ENCODE results near the gene COL4A6. TPM values are rescaled to one million over a fixed set of nuclear protein-coding genes. Genes with fewer than 3 reads are reported as not detected.
"Not testable (repeated sequence)": the region's sequence is repeated elsewhere in the genome, so short reads cannot be mapped to it uniquely, and the experiment has no call there.

The COL4A6 gene
- polyA plus RNA-seq, 6 donors from 2014 or later: not detected

DNA sequence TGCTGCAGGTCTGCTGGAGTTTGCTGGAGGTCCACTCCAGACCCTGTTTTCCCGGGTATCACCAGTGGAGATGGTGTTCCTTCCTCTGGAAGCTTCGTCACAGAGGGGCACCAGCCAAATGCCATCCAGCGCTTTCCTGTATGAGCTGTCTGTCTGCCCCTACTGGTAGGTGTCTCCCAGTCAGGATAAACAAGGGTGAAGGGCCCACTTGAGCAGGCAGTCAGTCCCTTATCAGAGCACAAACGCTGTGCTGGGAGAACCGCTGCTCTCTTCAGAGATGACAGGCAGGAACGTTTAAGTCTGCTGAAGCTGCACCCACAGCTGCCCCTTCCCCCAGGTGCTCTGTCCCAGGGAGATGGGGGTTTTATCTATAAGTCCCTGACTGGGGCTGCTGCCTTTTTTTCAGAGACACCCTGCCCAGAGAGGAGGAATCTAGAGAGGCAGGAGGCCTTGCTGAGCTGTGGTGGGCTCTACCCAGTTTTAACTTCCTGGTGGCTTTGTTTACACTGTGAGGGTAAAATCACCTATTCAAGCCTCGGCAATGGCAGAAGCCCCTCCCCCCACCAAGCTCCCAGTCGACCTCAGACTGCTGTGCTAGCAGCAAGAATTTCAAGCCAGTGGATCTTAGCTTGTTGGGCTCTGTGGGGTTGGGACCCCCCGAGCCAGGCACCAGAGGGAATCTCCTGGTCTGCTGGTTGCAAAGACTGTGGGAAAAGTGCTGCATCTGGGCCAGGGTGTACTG lies 47.1 kb downstream of the COL4A6 start:
- not testable (repeated sequence) for DNase-seq; H3K36me3 Mint-ChIP-seq; H3K4me3 Mint-ChIP-seq; H3K4me1 Mint-ChIP-seq; H3K27ac Mint-ChIP-seq; H3K27me3 Mint-ChIP-seq; ATAC-seq (ENCODE audit: low read depth in 2 of 2)
- H3K9me3 Mint-ChIP-seq: peaks cover 2 to 21% (median 10%) of the 10 kb centered on the region in 7 donors

DNA sequence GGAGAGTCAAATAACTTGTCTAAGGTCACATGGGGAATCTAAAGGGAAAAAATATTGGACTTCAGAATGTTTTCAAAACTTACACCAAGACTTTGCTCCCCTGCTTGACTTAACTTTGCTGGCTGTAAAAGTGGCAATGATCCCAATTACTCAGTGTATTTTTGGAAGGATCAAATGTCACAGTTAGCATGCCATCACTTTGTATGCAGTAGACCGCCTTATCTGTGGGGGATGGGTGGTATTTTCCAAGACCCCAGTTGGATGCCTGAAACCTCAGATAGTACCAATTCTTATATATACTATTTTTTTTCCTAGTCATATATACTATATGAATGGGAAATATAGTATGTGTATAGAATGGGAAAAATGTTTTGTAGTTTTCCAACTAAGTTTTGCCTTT lies 53.4 kb downstream of the COL4A6 start:
- Mint-ChIP-seq H3K36me3 (no peaks in the 10 kb centered on the region), H3K4me1 (no peaks in the 10 kb centered on the region), H3K4me3 (no peak overlapping the region), H3K9me3 (peaks cover 0 to 28% (median 10%) of the 10 kb centered on the region in 7 donors), H3K27ac (no peak overlapping the region), H3K27me3 (no peaks in the 10 kb centered on the region)
- DNase-seq (no peak), ATAC-seq (ENCODE audit: low read depth in 2 of 2) (no peak)

DNA sequence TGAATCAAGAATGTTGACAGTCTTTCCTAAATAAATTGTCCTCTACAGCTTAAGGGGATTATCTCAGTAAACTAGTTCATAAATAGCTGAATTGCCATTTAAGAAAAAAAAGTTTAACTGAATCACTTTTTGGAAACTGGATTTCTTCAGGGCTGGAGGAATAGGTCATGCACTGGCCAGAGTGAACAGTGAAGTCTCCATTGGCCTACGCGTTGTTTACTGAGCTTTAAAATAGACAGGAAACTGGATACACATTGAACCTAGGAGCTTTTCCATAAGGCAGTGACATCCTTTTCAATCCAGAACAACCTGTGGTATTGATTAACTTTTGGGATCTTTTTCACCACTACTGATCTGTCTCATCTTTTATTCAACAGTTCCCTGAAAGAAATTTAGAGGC lies 58.0 kb downstream of the COL4A6 start:
- H3K36me3 Mint-ChIP-seq: no peaks in the 10 kb centered on the region
- peaks cover 0 to 6% (median 0%) of the 10 kb centered on the region in 7 donors for H3K9me3 Mint-ChIP-seq
- no peak overlapping the region for H3K4me3 Mint-ChIP-seq
- ATAC-seq (ENCODE audit: low read depth in 2 of 2): no peak
- no peak for DNase-seq
- no peak overlapping the region for H3K27ac Mint-ChIP-seq
- no peaks in the 10 kb centered on the region for H3K27me3 Mint-ChIP-seq
- no peaks in the 10 kb centered on the region for H3K4me1 Mint-ChIP-seq

DNA sequence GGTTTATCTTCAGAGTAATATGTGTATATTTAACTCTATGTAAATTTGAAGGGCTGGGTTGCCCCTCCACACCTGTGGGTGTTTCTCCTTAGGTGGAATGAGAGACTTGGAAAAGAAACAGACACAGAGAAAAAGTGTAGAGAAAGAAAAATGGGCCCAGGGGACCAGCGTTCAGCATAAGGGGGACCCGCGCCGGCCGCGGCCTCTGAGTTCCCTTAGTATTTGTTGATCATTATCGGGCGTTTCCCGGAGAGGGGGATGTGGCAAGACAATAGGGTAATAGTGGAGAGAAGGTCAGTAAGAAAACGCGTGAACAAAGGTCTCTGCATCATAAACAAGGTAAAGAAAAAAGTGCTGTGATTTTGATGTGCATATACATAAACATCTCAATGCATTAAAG lies 61.4 kb downstream of the COL4A6 start:
- not testable (repeated sequence) for ATAC-seq (ENCODE audit: low read depth in 2 of 2); H3K4me1 Mint-ChIP-seq

DNA sequence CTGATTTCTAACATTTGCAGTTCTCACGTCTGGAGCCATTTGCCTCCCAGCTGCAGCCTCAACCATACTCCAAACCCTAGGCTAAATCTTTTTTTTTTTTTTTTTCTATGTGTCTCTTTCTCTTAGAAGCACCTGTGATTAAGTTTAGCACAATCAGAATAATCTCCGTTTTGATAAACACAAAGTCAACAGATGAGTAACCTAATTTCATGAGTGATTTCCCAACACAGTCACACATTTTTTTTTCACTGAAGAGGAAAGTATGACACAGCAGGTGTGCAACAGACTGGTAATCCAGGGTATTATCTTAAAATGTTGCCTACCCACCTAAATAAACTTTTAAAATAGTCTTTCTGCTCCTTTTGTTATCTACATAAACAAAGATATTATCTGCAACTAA lies 62.6 kb downstream of the COL4A6 start:
- not testable (repeated sequence) for H3K9me3 Mint-ChIP-seq; H3K27ac Mint-ChIP-seq; H3K36me3 Mint-ChIP-seq; H3K4me1 Mint-ChIP-seq; H3K27me3 Mint-ChIP-seq; DNase-seq; H3K4me3 Mint-ChIP-seq; ATAC-seq (ENCODE audit: low read depth in 2 of 2)

More for the DNA sequence above, 61.4 kb downstream of the COL4A6 start:
- not testable (repeated sequence) for H3K27me3 Mint-ChIP-seq, H3K36me3 Mint-ChIP-seq, H3K27ac Mint-ChIP-seq, H3K9me3 Mint-ChIP-seq, DNase-seq, H3K4me3 Mint-ChIP-seq

DNA sequence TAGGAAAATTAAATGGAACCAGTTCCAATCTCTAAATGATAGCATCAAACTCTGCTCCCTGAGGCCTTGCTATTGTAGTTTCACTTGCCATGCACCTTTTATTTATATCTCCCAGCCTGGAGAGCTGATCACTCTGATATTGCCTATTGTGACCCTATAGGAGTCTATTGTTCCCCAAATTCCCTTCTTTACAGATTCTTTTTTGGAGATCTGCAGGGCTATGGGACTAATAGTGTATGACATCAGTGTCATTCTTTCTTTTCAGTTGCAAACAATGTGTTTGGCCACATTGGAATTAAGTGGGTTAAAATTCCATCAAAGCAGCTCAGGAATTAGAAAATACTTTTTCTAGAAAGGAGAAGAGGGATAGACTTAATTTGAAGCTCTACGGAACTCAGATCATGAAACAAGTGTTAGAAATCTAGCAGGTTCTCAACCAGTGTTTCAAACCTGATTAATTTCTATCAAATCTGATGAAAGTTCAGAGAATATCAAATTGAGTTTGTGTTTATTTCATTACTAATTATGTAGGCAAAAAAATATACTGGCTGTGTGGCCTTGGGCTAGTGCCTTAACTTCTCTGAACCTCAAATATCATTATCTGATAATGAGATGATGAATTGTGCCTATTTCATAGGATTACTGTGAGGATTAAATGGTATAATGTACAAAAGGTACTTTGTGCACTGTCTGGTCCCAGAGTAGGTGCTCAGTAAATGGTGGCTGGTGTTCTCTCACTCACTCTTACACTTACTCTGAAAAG lies 71.4 kb downstream of the COL4A6 start:
- H3K4me1 Mint-ChIP-seq: no peaks in the 10 kb centered on the region
- no peaks in the 10 kb centered on the region for H3K36me3 Mint-ChIP-seq
- ATAC-seq (ENCODE audit: low read depth in 2 of 2): no peak
- H3K27me3 Mint-ChIP-seq: no peaks in the 10 kb centered on the region
- H3K27ac Mint-ChIP-seq: no peak overlapping the region
- no peak overlapping the region for H3K4me3 Mint-ChIP-seq
- no peak for DNase-seq
- H3K9me3 Mint-ChIP-seq: peaks cover 0 to 2% (median 0%) of the 10 kb centered on the region in 7 donors

DNA sequence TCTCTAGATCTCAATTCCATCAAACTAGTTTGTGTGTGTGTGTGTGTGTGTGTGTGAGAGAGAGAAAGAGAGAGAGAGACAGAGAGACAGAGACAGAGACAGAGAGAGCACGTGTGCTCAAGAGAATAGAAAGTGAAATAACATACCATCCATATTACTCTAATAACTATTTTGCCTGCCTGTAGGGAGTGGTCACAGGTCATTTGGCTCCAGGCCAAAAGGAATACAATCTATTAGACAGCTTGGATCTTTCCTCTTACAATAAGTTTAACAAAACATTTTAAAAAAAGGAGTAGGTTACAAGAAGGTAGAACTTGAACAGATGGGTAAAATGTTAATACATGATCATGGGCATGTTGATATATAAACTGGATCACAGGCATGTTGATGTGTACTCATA lies 76.2 kb downstream of the COL4A6 start:
- no peaks in the 10 kb centered on the region for H3K4me1 Mint-ChIP-seq
- H3K36me3 Mint-ChIP-seq: no peaks in the 10 kb centered on the region
- ATAC-seq (ENCODE audit: low read depth in 2 of 2) (no peak), DNase-seq (no peak)
- H3K27ac Mint-ChIP-seq: no peak overlapping the region
- no peak overlapping the region for H3K4me3 Mint-ChIP-seq
- H3K27me3 Mint-ChIP-seq: no peaks in the 10 kb centered on the region
- peaks cover 0 to 4% (median 0%) of the 10 kb centered on the region in 7 donors for H3K9me3 Mint-ChIP-seq

DNA sequence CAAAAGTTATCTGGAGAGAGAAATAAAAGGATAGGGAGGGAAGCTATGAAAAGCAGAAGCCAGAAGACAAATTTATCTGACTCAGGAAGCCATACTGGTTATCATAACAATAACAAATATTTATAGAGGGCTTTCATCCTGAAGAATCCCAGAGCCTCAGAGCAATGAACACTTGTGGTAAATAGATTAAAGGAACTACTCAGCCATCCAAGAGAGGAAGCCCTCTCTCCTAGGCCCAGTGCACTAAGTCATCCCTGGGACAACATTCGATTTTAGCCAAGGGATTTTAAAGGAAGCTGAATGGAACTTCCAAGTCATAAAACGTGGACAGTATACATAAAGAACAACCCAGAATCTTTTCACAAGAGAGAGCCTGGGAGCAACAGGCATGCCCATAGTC lies 76.9 kb downstream of the COL4A6 start:
- H3K9me3 Mint-ChIP-seq: peaks cover 0 to 4% (median 0%) of the 10 kb centered on the region in 7 donors
- H3K4me3 Mint-ChIP-seq: no peak overlapping the region
- no peaks in the 10 kb centered on the region for H3K36me3 Mint-ChIP-seq
- H3K27ac Mint-ChIP-seq: no peak overlapping the region
- ATAC-seq (ENCODE audit: low read depth in 2 of 2) (no peak), DNase-seq (no peak)
- no peaks in the 10 kb centered on the region for H3K4me1 Mint-ChIP-seq
- no peaks in the 10 kb centered on the region for H3K27me3 Mint-ChIP-seq

DNA sequence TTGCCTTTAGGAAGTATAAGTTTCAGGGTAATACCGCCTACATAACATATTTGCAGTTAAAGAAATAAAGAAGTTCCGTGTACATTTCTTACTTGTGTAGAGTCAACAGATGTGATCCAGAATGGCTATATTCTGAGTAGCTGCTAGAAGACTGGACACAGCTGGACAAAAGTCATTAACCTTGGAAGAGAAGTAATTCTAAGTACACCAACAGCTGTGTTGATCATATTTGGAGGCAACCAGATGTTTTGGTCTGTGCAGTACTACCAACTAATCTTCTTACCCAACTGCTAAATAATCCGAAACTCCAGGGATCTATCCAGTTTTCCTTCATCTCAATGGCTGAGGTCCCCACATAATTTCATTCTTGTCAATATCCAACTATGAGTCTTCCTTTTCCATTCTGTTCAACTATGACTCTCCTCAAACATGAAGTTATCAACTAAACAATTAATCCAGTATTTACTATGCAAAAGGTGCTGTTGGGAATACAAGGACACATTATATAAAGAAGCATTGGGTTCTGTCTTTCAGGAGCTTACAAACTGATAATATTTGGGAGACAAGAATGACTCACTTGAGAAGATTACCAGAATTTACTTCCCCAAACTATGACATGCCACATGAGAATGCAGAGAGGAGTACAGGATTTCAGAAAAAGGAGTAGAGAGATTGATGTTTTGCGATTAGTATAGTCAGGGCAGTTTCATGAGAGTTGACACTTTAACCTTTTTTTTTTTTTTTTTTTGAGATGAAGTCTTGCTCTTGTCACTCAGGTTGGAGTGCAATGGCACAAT lies 78.2 kb downstream of the COL4A6 start:
- Mint-ChIP-seq H3K36me3 (no peaks in the 10 kb centered on the region), H3K9me3 (peaks cover 0 to 4% (median 0%) of the 10 kb centered on the region in 7 donors), H3K4me3 (no peak overlapping the region), H3K27me3 (no peaks in the 10 kb centered on the region), H3K4me1 (no peaks in the 10 kb centered on the region), H3K27ac (no peak overlapping the region)
- ATAC-seq (ENCODE audit: low read depth in 2 of 2) (no peak), DNase-seq (no peak)

DNA sequence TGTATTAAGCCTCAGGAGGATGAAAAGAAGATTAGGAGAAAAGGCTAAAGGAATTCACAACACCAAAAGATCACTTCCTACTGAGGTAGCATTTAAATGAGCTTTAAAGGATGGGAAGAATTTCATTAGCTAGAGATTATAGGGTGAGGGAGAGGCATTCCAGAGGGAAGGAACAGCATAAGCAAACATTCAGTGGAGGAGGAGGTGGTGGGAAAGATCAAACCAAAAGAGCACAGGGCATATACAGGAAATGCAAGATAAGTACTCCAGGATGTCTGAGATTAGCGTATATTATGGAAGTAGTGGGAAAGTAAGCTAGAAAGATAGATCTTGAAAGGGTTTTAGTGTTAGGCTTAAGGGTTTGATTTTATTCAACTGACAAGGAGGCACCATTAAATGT lies 84.8 kb downstream of the COL4A6 start:
- DNase-seq (no peak), ATAC-seq (ENCODE audit: low read depth in 2 of 2) (no peak)
- H3K27me3 Mint-ChIP-seq: no peaks in the 10 kb centered on the region
- H3K4me3 Mint-ChIP-seq: no peak overlapping the region
- no peak overlapping the region for H3K27ac Mint-ChIP-seq
- no peaks in the 10 kb centered on the region for H3K4me1 Mint-ChIP-seq
- no peaks in the 10 kb centered on the region for H3K36me3 Mint-ChIP-seq
- H3K9me3 Mint-ChIP-seq: peaks cover 0 to 2% (median 0%) of the 10 kb centered on the region in 7 donors

DNA sequence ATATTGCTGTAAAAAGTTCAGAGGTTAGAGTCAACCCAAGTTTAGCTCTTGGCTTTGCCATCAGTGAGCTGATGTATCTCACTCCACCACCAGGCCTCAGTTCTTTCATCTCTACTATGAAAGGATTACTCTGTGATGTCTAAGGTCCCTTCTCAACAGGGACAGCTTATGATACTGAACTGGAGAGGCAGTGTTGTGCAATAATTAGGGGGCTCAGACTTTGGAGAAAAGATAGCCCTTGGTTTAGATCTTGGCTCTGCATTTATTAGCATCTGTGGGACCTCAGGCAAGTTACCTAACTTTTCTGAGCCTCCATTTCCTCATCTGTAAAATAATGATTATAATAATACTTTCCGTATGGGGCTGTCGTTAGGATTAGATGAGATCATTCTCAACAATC lies 89.0 kb downstream of the COL4A6 start:
- ATAC-seq (ENCODE audit: low read depth in 2 of 2) (no peak), DNase-seq (no peak)
- peaks cover 0 to 2% (median 0%) of the 10 kb centered on the region in 7 donors for H3K9me3 Mint-ChIP-seq
- H3K4me3 Mint-ChIP-seq: no peak overlapping the region
- H3K27ac Mint-ChIP-seq: no peak overlapping the region
- H3K27me3 Mint-ChIP-seq: no peaks in the 10 kb centered on the region
- no peaks in the 10 kb centered on the region for H3K36me3 Mint-ChIP-seq
- H3K4me1 Mint-ChIP-seq: no peaks in the 10 kb centered on the region

DNA sequence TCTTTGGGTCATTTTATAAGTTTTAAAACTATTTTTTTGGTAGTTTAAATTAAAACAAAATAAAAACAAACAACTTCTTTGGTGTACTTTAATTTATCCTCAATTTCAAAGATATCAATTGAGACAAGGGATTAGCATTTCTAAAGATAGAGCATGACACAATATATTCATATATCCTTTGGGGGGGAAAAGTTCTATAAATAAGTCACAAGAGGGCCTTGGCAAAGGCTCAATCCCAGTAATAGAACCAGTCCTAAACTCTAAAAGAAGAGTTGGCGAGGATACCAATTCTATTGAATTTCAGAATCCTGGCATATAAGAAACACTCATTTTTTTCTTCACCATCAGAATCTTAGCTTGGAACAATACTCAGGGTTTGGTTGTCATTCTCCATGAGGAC lies 89.7 kb downstream of the COL4A6 start:
- ATAC-seq (ENCODE audit: low read depth in 2 of 2): no peak
- H3K36me3 Mint-ChIP-seq: no peaks in the 10 kb centered on the region
- H3K4me3 Mint-ChIP-seq: no peak overlapping the region
- no peaks in the 10 kb centered on the region for H3K4me1 Mint-ChIP-seq
- H3K9me3 Mint-ChIP-seq: peaks cover 0 to 2% (median 0%) of the 10 kb centered on the region in 7 donors
- no peak for DNase-seq
- H3K27me3 Mint-ChIP-seq: no peaks in the 10 kb centered on the region
- no peak overlapping the region for H3K27ac Mint-ChIP-seq

DNA sequence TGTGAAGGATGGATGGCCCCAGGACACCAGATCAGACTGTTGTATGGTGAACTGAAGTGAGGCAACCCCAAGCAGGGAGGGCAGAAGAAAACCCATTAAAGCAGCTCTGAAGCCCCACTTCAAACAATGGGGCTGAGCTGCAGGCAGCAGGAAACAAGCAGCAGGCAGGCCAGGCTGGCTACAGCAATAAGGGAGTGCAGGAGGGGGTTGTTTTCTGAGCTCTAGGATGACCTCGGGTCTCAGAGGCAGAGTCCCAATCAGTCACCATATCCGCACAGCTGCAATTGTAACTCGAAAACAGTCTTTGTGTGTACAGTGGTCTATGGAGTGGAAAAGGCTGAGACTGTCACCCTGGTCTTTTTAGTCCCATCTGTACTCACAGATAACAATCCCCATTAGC lies 90.4 kb downstream of the COL4A6 start:
- Mint-ChIP-seq H3K27me3 (no peaks in the 10 kb centered on the region), H3K4me3 (peak overlapping the region in 1 of 8 donors; percentile 23), H3K9me3 (peaks cover 0 to 2% (median 0%) of the 10 kb centered on the region in 7 donors), H3K4me1 (no peaks in the 10 kb centered on the region), H3K36me3 (no peaks in the 10 kb centered on the region), H3K27ac (no peak overlapping the region)
- DNase-seq: no peak
- no peak for ATAC-seq (ENCODE audit: low read depth in 2 of 2)

All from naive B cell (primary cell).